ENCODE data around the gene BRD3OS.

The BRD3OS gene, protein sequence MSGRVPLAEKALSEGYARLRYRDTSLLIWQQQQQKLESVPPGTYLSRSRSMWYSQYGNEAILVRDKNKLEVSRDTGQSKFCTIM

DNA sequence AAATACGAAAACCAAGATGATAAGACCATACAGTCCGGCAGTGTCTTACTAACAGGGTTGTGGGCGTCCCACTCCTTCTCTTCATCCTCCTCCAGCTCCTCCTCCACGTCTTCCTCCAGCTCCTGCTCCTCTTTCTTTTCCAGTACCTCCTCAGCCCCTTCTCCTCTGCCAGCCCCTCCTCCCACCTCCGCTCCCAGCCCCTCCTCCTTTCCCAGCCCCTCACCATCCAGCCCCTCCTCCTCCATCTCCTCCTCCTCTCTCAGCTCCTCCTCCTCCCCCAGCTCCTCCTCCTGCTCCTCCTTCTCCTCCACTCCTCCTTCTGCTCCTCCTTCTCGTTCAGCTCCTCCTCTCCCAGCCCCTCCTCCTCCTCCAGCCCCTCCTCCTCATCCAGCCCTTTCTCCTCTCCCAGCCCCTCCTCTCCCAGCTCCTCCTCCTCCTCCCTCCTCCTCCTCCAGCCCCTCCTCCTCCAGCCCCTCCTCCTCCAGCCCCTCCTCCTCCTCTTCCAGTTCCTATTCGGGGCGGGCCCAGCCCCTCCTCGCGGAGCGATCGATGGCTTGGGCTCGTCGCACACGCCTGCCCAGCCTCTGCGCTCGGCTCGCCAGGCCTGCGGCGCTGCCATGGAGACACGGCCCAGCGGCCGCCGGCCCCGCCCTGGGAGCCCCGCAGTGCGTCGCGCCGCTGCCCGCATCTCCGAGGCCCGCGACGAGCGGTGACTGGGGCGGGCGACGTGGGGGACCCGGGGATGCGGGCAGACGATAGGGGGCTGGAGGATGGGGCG lies at the start of gene BRD3OS:
TSS of gene BRD3OS (plus strand) at position 654 of the 778 bp plus-strand sequence. CDS start 1,267 bp downstream, outside the sequence.
- TF ChIP-seq, protein P1, sequence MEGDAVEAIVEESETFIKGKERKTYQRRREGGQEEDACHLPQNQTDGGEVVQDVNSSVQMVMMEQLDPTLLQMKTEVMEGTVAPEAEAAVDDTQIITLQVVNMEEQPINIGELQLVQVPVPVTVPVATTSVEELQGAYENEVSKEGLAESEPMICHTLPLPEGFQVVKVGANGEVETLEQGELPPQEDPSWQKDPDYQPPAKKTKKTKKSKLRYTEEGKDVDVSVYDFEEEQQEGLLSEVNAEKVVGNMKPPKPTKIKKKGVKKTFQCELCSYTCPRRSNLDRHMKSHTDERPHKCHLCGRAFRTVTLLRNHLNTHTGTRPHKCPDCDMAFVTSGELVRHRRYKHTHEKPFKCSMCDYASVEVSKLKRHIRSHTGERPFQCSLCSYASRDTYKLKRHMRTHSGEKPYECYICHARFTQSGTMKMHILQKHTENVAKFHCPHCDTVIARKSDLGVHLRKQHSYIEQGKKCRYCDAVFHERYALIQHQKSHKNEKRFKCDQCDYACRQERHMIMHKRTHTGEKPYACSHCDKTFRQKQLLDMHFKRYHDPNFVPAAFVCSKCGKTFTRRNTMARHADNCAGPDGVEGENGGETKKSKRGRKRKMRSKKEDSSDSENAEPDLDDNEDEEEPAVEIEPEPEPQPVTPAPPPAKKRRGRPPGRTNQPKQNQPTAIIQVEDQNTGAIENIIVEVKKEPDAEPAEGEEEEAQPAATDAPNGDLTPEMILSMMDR (IDR thresholded peaks at IDR 0.05) = no peak

DNA sequence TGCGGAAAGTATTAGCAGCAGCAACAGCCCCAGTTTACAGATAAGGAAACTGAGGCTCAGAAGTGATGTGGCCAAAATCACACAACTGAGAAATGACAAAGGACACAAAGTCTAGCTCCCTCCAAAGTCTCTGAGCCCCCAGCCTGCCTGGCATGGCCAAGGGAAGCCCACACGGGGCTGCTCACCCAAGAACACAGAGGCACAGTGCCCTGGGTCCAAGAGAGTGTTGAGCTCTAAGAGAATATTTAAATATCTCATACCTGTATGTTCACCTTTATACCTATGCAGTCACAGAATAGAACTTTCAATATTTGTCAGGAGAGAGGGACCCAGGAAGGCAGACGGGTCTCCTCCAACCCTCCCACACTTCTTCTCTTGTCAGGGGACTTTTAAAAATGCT lies 49.8 kb upstream of the BRD3OS start:
- TF ChIP-seq, protein P1 (IDR thresholded peaks at IDR 0.05) = no peak

DNA sequence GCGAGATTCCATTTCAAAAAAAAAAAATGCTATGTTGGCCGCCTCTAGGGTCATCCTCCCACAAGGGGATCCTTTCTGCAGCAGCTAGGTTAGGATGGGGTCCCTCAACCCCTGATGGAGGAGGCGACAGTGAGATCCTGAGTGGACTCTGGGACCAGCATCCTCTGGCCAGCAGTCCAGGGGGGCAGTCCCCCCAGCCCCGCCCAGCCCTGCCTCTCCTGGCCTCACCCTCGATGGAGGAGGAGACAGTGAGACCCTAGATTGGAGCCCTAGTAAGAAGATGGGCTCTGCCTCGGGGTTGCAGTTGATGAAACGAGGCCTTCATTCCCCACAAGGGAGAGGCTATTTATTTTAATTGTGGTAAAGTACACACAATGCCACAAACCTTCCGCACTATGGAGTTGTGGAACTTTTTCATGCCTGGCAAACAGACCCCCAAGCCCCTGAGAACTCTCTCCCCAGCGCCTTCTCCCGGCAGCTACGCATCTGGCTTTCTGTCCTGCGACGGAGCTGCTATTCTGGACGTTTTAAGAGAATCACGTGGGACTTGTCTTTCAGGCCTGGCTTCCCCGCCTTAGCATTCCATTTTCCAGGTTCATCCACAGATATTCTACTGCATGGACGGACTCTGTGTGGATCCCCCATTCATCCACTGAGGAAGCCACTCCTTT lies 49.0 kb upstream of the BRD3OS start:
- TF ChIP-seq, protein P1 (IDR thresholded peaks at IDR 0.05) = no peak

DNA sequence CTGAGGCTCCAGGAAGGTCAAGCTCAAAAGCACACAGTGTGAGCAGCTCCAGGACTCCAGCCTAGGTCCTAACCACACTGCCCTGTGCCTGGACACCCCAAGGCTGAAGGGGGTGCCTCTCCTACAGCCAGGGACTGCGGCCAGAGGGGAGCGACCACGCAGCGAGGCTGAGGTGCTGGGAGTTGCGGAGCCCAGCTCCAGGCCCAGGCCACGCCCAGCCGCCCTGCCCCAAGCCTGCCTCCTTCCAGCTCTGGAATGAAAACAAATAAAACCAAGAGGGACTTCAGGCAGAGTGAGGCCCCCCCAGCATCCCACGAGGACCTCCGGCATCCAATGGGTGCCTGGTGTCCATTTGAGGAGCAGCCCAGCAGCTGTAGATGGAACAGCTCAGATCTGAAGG lies 48.4 kb upstream of the BRD3OS start:
- TF ChIP-seq, protein P1 (IDR thresholded peaks at IDR 0.05) = no peak

DNA sequence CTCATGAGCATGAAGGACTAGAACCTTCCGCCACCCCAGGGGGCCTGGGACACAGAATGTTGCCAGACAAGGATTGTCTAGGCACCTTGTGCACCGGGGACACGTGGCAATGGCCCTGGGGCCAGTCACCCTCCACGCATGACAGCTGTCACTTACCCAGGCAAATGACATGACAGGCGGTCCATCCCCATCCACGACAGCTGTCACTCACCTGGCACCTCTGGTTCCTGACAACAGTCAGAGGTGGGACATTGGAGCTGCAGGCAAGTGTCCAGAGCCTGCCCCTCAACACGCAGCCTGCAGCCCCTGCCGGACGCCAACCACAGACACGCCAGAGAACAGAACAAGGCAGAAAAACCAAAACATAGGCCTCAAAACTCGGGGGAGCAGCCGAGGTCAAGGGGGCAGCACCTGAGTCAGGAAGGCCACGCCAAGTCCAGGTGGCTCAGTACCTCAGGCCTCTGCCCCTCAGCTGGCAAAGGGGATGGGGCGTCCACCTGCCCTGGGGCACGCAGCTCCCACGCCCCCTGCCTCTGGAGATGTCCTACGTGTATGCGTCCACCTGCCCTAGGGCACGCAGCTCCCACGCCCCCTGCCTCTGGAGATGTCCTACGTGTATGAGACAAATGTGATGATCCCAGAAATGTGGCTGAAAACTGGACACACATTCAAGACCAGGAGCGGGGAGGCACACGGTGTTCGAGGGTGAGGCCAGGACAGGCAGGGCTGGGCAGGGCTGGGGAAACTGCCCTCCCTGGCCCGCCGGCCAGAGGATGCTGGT lies 47.7 kb upstream of the BRD3OS start:
- TF ChIP-seq, protein P1 (IDR thresholded peaks at IDR 0.05) = no peak

DNA sequence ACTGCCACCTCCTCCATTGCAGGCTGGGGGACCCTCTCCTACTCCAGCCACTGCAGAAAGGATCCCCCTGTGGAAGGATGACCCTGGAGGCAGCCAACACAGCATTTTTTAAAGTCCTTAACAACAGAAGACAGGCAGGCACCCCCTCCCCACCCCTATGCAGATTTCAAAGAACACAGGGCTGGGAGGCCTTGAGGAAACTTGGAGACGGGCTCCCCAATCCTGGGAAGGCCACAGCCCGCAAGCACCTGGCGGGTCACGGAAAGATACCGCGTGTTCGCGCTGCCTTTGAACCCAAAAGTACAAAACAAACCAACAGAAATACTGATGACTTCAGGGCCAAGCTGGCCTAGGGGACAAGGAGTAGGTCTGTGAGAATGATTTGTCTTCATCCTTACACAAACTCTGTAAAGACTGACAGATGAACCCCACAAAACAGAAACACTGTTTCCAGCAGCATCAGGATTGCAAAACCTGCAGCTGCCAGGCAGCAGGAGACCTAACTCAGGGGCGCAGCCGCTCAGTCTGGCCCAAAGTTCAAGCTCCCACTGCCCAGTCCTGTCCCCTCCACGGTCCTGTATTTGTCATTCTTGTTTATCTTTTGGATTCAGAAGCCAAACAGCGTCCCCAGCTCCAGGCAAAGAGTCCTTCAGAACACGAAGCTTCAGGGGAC lies 46.9 kb upstream of the BRD3OS start:
- TF ChIP-seq, protein P1 (IDR thresholded peaks at IDR 0.05) = no peak

DNA sequence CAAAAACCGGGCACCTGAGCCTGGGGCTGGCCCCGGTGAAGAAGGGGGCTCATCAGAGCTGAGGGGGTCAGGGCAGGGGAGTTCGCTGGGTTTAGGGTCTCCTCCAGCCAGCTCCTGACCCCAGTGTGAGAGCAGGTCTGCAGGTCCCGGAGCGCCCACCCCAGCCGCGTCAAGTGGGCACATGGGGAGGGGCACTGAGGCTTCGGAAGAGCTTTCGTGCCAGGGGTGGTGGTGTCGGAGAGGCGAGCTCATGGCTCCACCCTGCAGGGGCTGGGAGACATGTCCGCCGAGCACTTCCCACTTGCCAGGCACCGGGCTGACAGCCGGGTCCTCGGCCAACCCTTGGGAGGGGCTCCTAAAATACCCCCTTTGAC lies 46.4 kb upstream of the BRD3OS start:
- TF ChIP-seq, protein P1 (IDR thresholded peaks at IDR 0.05) = no peak

All from LNCAP (cell line).